H1 (cell line): ENCODE results near the gene RFC1. TPM values are rescaled to one million over a fixed set of nuclear protein-coding genes. Genes with fewer than 3 reads are reported as not detected.

Experiments
- CTCF ChIA-PET: fragments of 300-600 bp; sonication (Branson Sonifier 250); formaldehyde crosslinking; loops from one replicate; lab custom pipeline; 2021; ENCODE audit not compliant: partially characterized antibody; lab: Charles Lee
- POLR2A ChIA-PET: fragments of 300-600 bp; sonication (Branson Sonifier 250); formaldehyde crosslinking; loops from one replicate; lab custom pipeline; 2021; ENCODE audit warnings: inconsistent platforms; ENCODE audit not compliant: partially characterized antibody; lab: Charles Lee
- DNase-seq, 2 experiments: peaks; one replicate each; pipeline versions ENCODE4 v3.0.0 to v3.0.0-alpha.2; 2010 to 2022; ENCODE audit warnings: low spot score in 2 of 2, low read depth in 1 of 2, mixed read lengths in 1 of 2
- FAIRE-seq: peaks from 2 replicates; lab custom pipeline; 2011; peaks lifted over from hg19 to GRCh38; lab: Jason Lieb, UNC
- H2AFZ ChIP-seq: 2 replicates; pipeline ENCODE4 v1.8.1; 2012; ENCODE audit warnings: low read length, inconsistent platforms
- H2AK5ac ChIP-seq: 2 replicates; pipeline ENCODE4 v1.6.1; 2013; ENCODE audit warnings: low read depth, low read length
- H2BK120ac ChIP-seq: replicated peaks from 2 replicates; pipeline ENCODE3; 2013; ENCODE audit warnings: low read depth, low read length, inconsistent platforms
- H2BK12ac ChIP-seq: 2 replicates; pipeline ENCODE4 v1.6.1; 2013; ENCODE audit warnings: low read depth, low read length
- H2BK15ac ChIP-seq: 2 replicates; pipeline ENCODE4 v1.6.1; 2013; ENCODE audit warnings: low read length
- H2BK20ac ChIP-seq: 2 replicates; pipeline ENCODE4 v1.6.1; 2013; ENCODE audit warnings: low read length
- H2BK5ac ChIP-seq: 2 replicates; pipeline ENCODE4 v1.6.1; 2013; ENCODE audit warnings: low read depth, low read length
- H3K14ac ChIP-seq: 2 replicates; pipeline ENCODE4 v1.6.1; 2013; ENCODE audit warnings: inconsistent platforms; ENCODE audit not compliant: insufficient read length
- H3K18ac ChIP-seq: 2 replicates; pipeline ENCODE4 v1.6.1; 2013; ENCODE audit warnings: low read length; ENCODE audit errors: extremely low read depth
- H3K23ac ChIP-seq: 2 replicates; pipeline ENCODE4 v1.6.1; 2013; ENCODE audit warnings: inconsistent platforms; ENCODE audit not compliant: insufficient read length
- H3K23me2 ChIP-seq: 2 replicates; pipeline ENCODE4 v1.6.1; 2013; ENCODE audit warnings: low read depth, low read length
- H3K27ac ChIP-seq: 2 replicates; pipeline ENCODE4 v1.6.1; 2011; ENCODE audit warnings: low read depth, low read length, inconsistent platforms
- H3K27me3 ChIP-seq, 4 experiments: replicated peaks in 1 of 4; 1 replicate in 1 of 4; 2 replicates in 3 of 4; pipeline versions ENCODE4 v1.6.1 to v1.8.1; 2011 to 2013; ENCODE audit warnings: low read length in 3 of 4, mild to moderate bottlenecking in 3 of 4, inconsistent platforms in 2 of 4, mixed read lengths in 2 of 4, moderate library complexity in 1 of 4; ENCODE audit not compliant: control insufficient read depth in 3 of 4, insufficient read depth in 3 of 4; ENCODE audit errors: extremely low read depth in 1 of 4
- H3K36me3 ChIP-seq, 4 experiments: 2 replicates each; pipeline versions ENCODE4 v1.6.1 to v1.8.1; 2011 to 2013; ENCODE audit warnings: mild to moderate bottlenecking in 4 of 4, low read length in 3 of 4, moderate library complexity in 2 of 4, control low read depth in 1 of 4, inconsistent platforms in 1 of 4; ENCODE audit not compliant: insufficient read depth in 4 of 4, control insufficient read depth in 2 of 4
- H3K4ac ChIP-seq: replicated peaks from 2 replicates; pipeline ENCODE3; 2013; ENCODE audit warnings: low read length, low read depth, mixed read lengths, inconsistent platforms; ENCODE audit not compliant: insufficient read length
- H3K4me1 ChIP-seq, 4 experiments: replicated peaks in 1 of 4; 1 replicate in 1 of 4; 2 replicates in 3 of 4; pipeline versions ENCODE4 v1.6.1 to v1.8.1; 2011 to 2013; ENCODE audit warnings: low read length in 3 of 4, inconsistent platforms in 2 of 4, mixed read lengths in 1 of 4; ENCODE audit not compliant: insufficient read depth in 4 of 4, control insufficient read depth in 3 of 4
- H3K4me2 ChIP-seq, 2 experiments: 2 replicates each; pipeline versions ENCODE4 v1.6.1 to v1.8.1; 2011 to 2013; ENCODE audit warnings: low read depth in 2 of 2, low read length in 2 of 2, control low read depth in 1 of 2, inconsistent platforms in 1 of 2, mild to moderate bottlenecking in 1 of 2; ENCODE audit not compliant: insufficient read depth in 1 of 2
- H3K4me3 ChIP-seq, 4 experiments: fragments of 200-600, 300-600 bp in 1 of 4; sonication (generic), shearing (Covaris generic), sonication (Bioruptor Twin) in 1 of 4; 2 replicates each; pipeline versions ENCODE4 v1.5.1 to v1.8.1; 2011 to 2016; ENCODE audit warnings: low read length in 4 of 4, low read depth in 3 of 4, control low read depth in 2 of 4, inconsistent platforms in 2 of 4, mild to moderate bottlenecking in 2 of 4, mixed read lengths in 1 of 4, moderate library complexity in 1 of 4; ENCODE audit not compliant: insufficient read depth in 2 of 4; ENCODE audit errors: extremely low read depth in 1 of 4
- H3K56ac ChIP-seq: replicated peaks from 2 replicates; pipeline ENCODE3; 2013; ENCODE audit warnings: low read depth, mild to moderate bottlenecking, mixed read lengths, low read length, inconsistent platforms; ENCODE audit not compliant: insufficient read length
- H3K79me1 ChIP-seq: 2 replicates; pipeline ENCODE4 v1.6.1; 2013; ENCODE audit warnings: low read depth, low read length, control low read depth
- H3K79me2 ChIP-seq, 2 experiments: 2 replicates each; pipeline versions ENCODE4 v1.6.1 to v1.8.1; 2012 to 2013; ENCODE audit warnings: low read length in 2 of 2, mild to moderate bottlenecking in 2 of 2, inconsistent platforms in 1 of 2; ENCODE audit not compliant: insufficient read depth in 2 of 2, control insufficient read depth in 1 of 2
- H3K9ac ChIP-seq, 4 experiments: replicated peaks in 1 of 4; 1 replicate in 1 of 4; 2 replicates in 3 of 4; pipeline versions ENCODE4 v1.6.1 to v1.8.1; 2011 to 2013; ENCODE audit warnings: low read depth in 3 of 4, low read length in 3 of 4, control low read depth in 2 of 4, mild to moderate bottlenecking in 2 of 4, moderate library complexity in 2 of 4, inconsistent platforms in 1 of 4; ENCODE audit errors: extremely low read depth in 1 of 4
- H3K9me3 ChIP-seq, 2 experiments: 2 replicates each; pipeline versions ENCODE4 v1.6.1 to v1.8.1; 2012 to 2013; ENCODE audit warnings: mild to moderate bottlenecking in 2 of 2, moderate library complexity in 2 of 2, control low read depth in 1 of 2, inconsistent platforms in 1 of 2, low read depth in 1 of 2, low read length in 1 of 2, mixed read lengths in 1 of 2; ENCODE audit not compliant: insufficient read depth in 2 of 2
- H4K20me1 ChIP-seq, 2 experiments: replicated peaks in 1 of 2; 2 replicates each; pipeline versions ENCODE3 to v1.8.1; 2011 to 2013; ENCODE audit warnings: inconsistent platforms in 2 of 2, low read length in 2 of 2, mild to moderate bottlenecking in 1 of 2; ENCODE audit not compliant: insufficient read depth in 2 of 2, control insufficient read depth in 1 of 2
- H4K5ac ChIP-seq: 2 replicates; pipeline ENCODE4 v1.6.1; 2013; ENCODE audit warnings: low read length, low read depth, mixed read lengths, inconsistent platforms; ENCODE audit not compliant: insufficient read length
- H4K8ac ChIP-seq: 2 replicates; pipeline ENCODE4 v1.8.0; 2013; ENCODE audit warnings: mild to moderate bottlenecking, moderate library complexity, low read length, inconsistent platforms; ENCODE audit not compliant: insufficient read depth; ENCODE audit errors: extremely low read depth
- H4K91ac ChIP-seq: replicated peaks from 2 replicates; pipeline ENCODE3; 2013; ENCODE audit warnings: low read length, mixed read lengths, inconsistent platforms; ENCODE audit not compliant: insufficient read length
- ASH2L ChIP-seq: fragments of 200-600, 300-600 bp; sonication (generic); IDR thresholded peaks from one replicate; pipeline ENCODE4 v1.7.1; 2017; ENCODE audit warnings: low read length
- ATF2 ChIP-seq: IDR thresholded peaks from 2 replicates; pipeline ENCODE4 v1.6.1; 2012; ENCODE audit warnings: low read length, inconsistent platforms
- BACH1 ChIP-seq: IDR thresholded peaks from 2 replicates; pipeline ENCODE4 v1.6.1; 2012; ENCODE audit warnings: low read length, improper control_type of control experiment
- BCL11A ChIP-seq, 2 experiments: IDR thresholded peaks; one replicate each; pipeline ENCODE4 v1.6.1; 2011; ENCODE audit warnings: low read depth in 2 of 2, low read length in 2 of 2, mild to moderate bottlenecking in 2 of 2
- CBX5 ChIP-seq: fragments of 300-800, 300-1000 bp; sonication (generic); IDR thresholded peaks from 2 replicates; pipeline ENCODE4 v1.7.1; 2016; ENCODE audit warnings: antibody characterized with exemption, low read length, low read depth
- CREB1 ChIP-seq: IDR thresholded peaks from 2 replicates; pipeline ENCODE4 v1.6.1; 2012; ENCODE audit warnings: inconsistent platforms
- EGR1 ChIP-seq: IDR thresholded peaks from 2 replicates; pipeline ENCODE4 v1.6.1; 2011; ENCODE audit warnings: low read depth, low read length, borderline replicate concordance
- JUND ChIP-seq: IDR thresholded peaks from 2 replicates; pipeline ENCODE4 v1.6.1; 2011; ENCODE audit warnings: mild to moderate bottlenecking, improper control_type of control experiment, low read length
- KDM4A ChIP-seq: IDR thresholded peaks from one replicate; pipeline ENCODE4 v1.7.1; 2012; ENCODE audit warnings: low read depth, mild to moderate bottlenecking, moderate library complexity, low read length, inconsistent platforms; ENCODE audit not compliant: severe bottlenecking
- MAFK ChIP-seq: IDR thresholded peaks from 2 replicates; pipeline ENCODE4 v1.6.1; 2012; ENCODE audit warnings: low read depth, mild to moderate bottlenecking, improper control_type of control experiment, low read length
- POLR2A ChIP-seq, 2 experiments: IDR thresholded peaks; 1 replicate in 1 of 2; 2 replicates in 1 of 2; pipeline ENCODE4 v1.6.1; 2011; ENCODE audit warnings: low read depth in 2 of 2, low read length in 2 of 2, mild to moderate bottlenecking in 2 of 2; ENCODE audit errors: control extremely low read depth in 1 of 2
- POU5F1 ChIP-seq: IDR thresholded peaks from 2 replicates; pipeline ENCODE4 v1.6.1; 2011; ENCODE audit warnings: low read depth, mild to moderate bottlenecking, low read length, moderate library complexity
- SAP30 ChIP-seq: fragments of 300-600 bp; sonication (generic); IDR thresholded peaks from 2 replicates; pipeline ENCODE4 v1.7.1; 2012; ENCODE audit warnings: low read length, moderate library complexity, mild to moderate bottlenecking, inconsistent platforms; ENCODE audit not compliant: insufficient read depth, insufficient replicate concordance
- TBP ChIP-seq: IDR thresholded peaks from 2 replicates; pipeline ENCODE4 v1.6.1; 2011; ENCODE audit warnings: low read depth, low read length, improper control_type of control experiment
- WGBS, 2 experiments: shearing (Covaris generic) in 1 of 2; methylation state at CpG; one replicate each; pipeline versions ENCODE4 v1.1.6 to v1.1.7; 2013 to 2015; ENCODE audit warnings: low lambda C conversion rate in 2 of 2, mixed read lengths in 2 of 2, inconsistent platforms in 1 of 2, low coverage in 1 of 2, missing lambda C conversion rate in 1 of 2; ENCODE audit not compliant: insufficient replicate concordance in 2 of 2, insufficient coverage in 1 of 2, insufficient read length in 1 of 2; ENCODE audit errors: extremely low coverage in 1 of 2, missing lambda C conversion rate in 1 of 2; 5-methylcytosine and 5-hydroxymethylcytosine counted together
- polyA plus RNA-seq, 7 experiments: library from polyadenylated mRNA; depleted of rRNA in 3 of 7; stranded (reverse) in 5 of 7; unstranded in 2 of 7; fragments of >200 nt in 5 of 7; fragments of 200-250 nt in 2 of 7; gene quantifications; 1 replicate in 5 of 7; 2 replicates in 1 of 7; 4 replicates in 1 of 7; pipeline versions ENCODE4 v1.2.1 to v1.2.3, GENCODE V29; 2011 to 2013; ENCODE audit warnings: missing spikeins in 2 of 7, mixed read lengths in 2 of 7
- total RNA-seq: library from RNA; stranded (reverse); fragmentation: NEBNext Ultra II Directional; extraction: Animal tissue kit (Norgen Biotek cat#: 25700); gene quantifications from 2 replicates; pipeline ENCODE4 v1.2.1, GENCODE V29; 2021

RFC1 gene
- total and polyA plus RNA-seq, 2 of the 8 experiments (the other 6 are each of a cell fraction or from before 2014, with no cell fraction given): 16.0 to 83.8 TPM

DNA sequence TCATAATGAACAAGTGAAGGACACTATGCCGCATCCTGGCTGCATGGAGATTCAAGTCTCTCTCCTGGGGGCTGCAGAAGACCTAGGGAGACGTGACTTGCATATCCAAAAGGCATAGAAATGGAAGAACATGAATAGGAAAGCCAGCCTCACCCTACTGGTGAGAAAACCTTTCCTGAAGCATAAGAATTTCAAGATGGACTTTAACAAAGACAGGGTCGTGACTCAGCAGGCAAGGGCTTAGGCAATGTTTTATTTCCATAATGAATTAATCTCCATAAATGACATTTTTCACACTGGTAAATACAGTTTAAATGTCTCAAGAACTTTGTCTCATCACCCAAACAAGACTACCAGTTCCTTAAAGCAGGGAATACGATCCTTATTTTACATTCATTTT, 78.9 kb downstream of the RFC1 start:
- Histone ChIP-seq H4K5ac (no peak overlapping the region), H2BK15ac (no peak overlapping the region), H2BK5ac (no peak overlapping the region), H3K18ac (no peak overlapping the region), H3K4ac (no peak overlapping the region), H3K27ac (no peak overlapping the region), H3K27me3 (no peaks in the 10 kb centered on the region), H2BK120ac (no peak overlapping the region), H3K79me2 (no peaks in the 10 kb centered on the region), H2AFZ (no peak overlapping the region), H3K23ac (no peak overlapping the region), H3K36me3 (peaks cover 13 to 57% (median 28%) of the 10 kb centered on the region in 4 experiments), H3K9ac (no peak overlapping the region), H3K14ac (no peak overlapping the region), H3K4me2 (no peak overlapping the region), H3K9me3 (no peaks in the 10 kb centered on the region), H4K20me1 (no peaks in the 10 kb centered on the region), H2BK20ac (no peak overlapping the region), H4K91ac (no peak overlapping the region), H3K56ac (no peak overlapping the region), H3K4me1 (no peaks in the 10 kb centered on the region), H4K8ac (no peak overlapping the region), H3K4me3 (no peak overlapping the region), H3K23me2 (no peaks in the 10 kb centered on the region), H2AK5ac (no peak overlapping the region), H3K79me1 (no peaks in the 10 kb centered on the region), H2BK12ac (no peak overlapping the region)
- CTCF ChIA-PET: no interaction called here
- FAIRE-seq (no peak), DNase-seq (no peak)
- WGBS, 2 experiments: 76% methylated on average over 4 of the region's 4 CpGs; no CpG with 5 or more reads in 1 of the 2 experiments
- POLR2A ChIA-PET: interaction anchor here (1.3 kb wide), 1 partner anchor 13 kb away, joined by 3 read pairs; no protein-coding TSS in a partner anchor
- TF ChIP-seq SAP30: no peak
- no peak for TF ChIP-seq MAFK
- TF ChIP-seq CBX5: no peak
- TF ChIP-seq BACH1: no peak
- no peak for TF ChIP-seq ASH2L
- TF ChIP-seq CREB1: no peak
- TF ChIP-seq BCL11A (IDR thresholded peaks at IDR 0.05; ENCODE audit: low read depth in 2 of 2, low read length in 2 of 2): no peak
- TF ChIP-seq KDM4A: no peak
- TF ChIP-seq POLR2A (IDR thresholded peaks at IDR 0.05; ENCODE audit: control extremely low read depth in 1 of 2, low read depth in 2 of 2, low read length in 2 of 2): no peak
- no peak for TF ChIP-seq ATF2
- TF ChIP-seq JUND: no peak
- no peak for TF ChIP-seq TBP
- TF ChIP-seq POU5F1: no peak
- TF ChIP-seq EGR1: no peak
